ENCODE measurements around the gene PHTF2. TPM values are rescaled to one million over a fixed set of nuclear protein-coding genes. Genes with fewer than 3 reads are reported as not detected.

The PHTF2 gene
- polyA plus RNA-seq, 3 donors: 10.1 to 34.3 (median 10.3) TPM

DNA sequence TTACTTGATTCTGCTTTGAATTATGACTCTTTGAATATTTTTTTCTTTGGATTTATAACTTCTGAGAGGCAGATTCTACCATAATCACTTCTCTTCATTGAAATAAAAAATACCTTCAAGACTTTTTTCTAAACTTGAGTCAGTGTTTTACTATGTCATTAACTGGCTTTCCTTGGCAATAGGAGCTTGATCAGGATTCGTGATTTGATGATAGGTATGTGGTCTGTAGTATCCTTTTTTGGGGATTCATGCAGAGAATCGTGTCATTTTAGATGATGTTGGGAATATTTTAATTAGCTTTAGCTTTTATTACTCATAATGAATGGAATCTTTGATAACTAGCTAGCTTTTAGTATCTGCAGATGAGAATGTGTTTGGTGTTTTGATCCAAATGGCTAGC, 83.3 kb downstream of the PHTF2 start:
- no peak overlapping the region for H3K4me3 Mint-ChIP-seq
- TF ChIP-seq, protein P1, sequence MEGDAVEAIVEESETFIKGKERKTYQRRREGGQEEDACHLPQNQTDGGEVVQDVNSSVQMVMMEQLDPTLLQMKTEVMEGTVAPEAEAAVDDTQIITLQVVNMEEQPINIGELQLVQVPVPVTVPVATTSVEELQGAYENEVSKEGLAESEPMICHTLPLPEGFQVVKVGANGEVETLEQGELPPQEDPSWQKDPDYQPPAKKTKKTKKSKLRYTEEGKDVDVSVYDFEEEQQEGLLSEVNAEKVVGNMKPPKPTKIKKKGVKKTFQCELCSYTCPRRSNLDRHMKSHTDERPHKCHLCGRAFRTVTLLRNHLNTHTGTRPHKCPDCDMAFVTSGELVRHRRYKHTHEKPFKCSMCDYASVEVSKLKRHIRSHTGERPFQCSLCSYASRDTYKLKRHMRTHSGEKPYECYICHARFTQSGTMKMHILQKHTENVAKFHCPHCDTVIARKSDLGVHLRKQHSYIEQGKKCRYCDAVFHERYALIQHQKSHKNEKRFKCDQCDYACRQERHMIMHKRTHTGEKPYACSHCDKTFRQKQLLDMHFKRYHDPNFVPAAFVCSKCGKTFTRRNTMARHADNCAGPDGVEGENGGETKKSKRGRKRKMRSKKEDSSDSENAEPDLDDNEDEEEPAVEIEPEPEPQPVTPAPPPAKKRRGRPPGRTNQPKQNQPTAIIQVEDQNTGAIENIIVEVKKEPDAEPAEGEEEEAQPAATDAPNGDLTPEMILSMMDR (IDR thresholded peaks at IDR 0.05): no peak
- peaks cover 8% of the 10 kb centered on the region for H3K79me2 ChIP-seq (ENCODE audit: insufficient read depth, low read length)

DNA sequence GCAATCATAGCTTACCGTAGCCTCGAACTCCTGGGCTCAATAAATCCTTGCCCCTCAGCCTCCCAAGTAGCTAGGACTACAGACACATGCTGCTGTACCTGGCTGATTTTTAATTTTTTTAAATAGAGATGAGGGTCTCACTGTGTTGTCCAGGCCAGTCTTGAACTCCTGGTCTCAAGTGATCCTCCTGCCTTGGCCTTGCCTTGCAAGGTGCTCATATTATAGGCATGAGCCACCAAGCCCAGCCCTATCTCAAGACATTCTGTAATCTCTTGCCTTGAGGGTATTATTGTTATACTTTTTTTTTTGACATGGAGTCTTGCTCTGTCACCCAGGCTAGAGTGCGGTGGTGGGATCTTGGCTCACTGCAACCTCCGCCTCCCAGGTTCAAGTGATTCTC, 86.6 kb downstream of the PHTF2 start:
- H2AFZ ChIP-seq (ENCODE audit: insufficient read depth, low read depth, low read length, poor library complexity, severe bottlenecking): no peak overlapping the region
- no peak for DNase-seq
- no peaks in the 10 kb centered on the region for H3K27me3 ChIP-seq (ENCODE audit: control insufficient read depth in 2 of 2, insufficient read depth in 2 of 2, low read length in 2 of 2)
- H3K27ac ChIP-seq (ENCODE audit: low read depth in 1 of 2, low read length in 2 of 2): no peak overlapping the region
- no peaks in the 10 kb centered on the region for H3K79me2 ChIP-seq (ENCODE audit: insufficient read depth, low read length)
- Mint-ChIP-seq H3K36me3 (peaks cover 8 to 17% of the 10 kb centered on the region in 2 donors), H3K4me3 (no peak overlapping the region), H3K27ac (no peak overlapping the region), H3K27me3 (ENCODE audit: low read depth in 3 of 3) (no peaks in the 10 kb centered on the region), H3K9me3 (peaks cover 0 to 3% (median 0%) of the 10 kb centered on the region in 7 donors), H3K4me1 (no peaks in the 10 kb centered on the region)
- no peak overlapping the region for H3K9ac ChIP-seq (ENCODE audit: insufficient read depth, low read length, poor library complexity, severe bottlenecking)
- peaks cover 7% of the 10 kb centered on the region for H4K20me1 ChIP-seq (ENCODE audit: insufficient read depth, low read length)
- peaks cover 0 to 4% of the 10 kb centered on the region in 2 donors for H3K36me3 ChIP-seq (replicated peaks in 1 of 2; ENCODE audit: control insufficient read depth in 1 of 2, insufficient read depth in 2 of 2, low read length in 2 of 2)
- H3K4me3 ChIP-seq (replicated peaks in 1 of 3; ENCODE audit: low read depth in 2 of 3, low read length in 3 of 3): no peak overlapping the region
- no peaks in the 10 kb centered on the region for H3K4me1 ChIP-seq (ENCODE audit: control insufficient read depth in 1 of 2, insufficient read depth in 2 of 2, low read length in 2 of 2)
- intact Hi-C loops (cut with micrococcal nuclease): no loop called here
- no CpG with 5 or more reads among the region's 4 CpGs for WGBS (ENCODE audit: insufficient coverage)
- H3K9me3 ChIP-seq (replicated peaks in 1 of 2; ENCODE audit: control insufficient read depth in 1 of 2, insufficient read depth in 1 of 2, low read length in 2 of 2): no peaks in the 10 kb centered on the region
- no peak overlapping the region for H3K4me2 ChIP-seq (replicated peaks; ENCODE audit: extremely low read depth, low read length, poor library complexity, severe bottlenecking)
- TF ChIP-seq, protein P1 (IDR thresholded peaks at IDR 0.05): no peak

More for the DNA sequence above, 83.3 kb downstream of the PHTF2 start:
- H3K27ac Mint-ChIP-seq: no peak overlapping the region
- H3K9ac ChIP-seq (ENCODE audit: insufficient read depth, low read length, poor library complexity, severe bottlenecking): no peak overlapping the region
- peaks cover 0 to 3% (median 0%) of the 10 kb centered on the region in 7 donors for H3K9me3 Mint-ChIP-seq
- 100% methylated on average over 1 of the region's 2 CpGs for WGBS (ENCODE audit: insufficient coverage)
- no peaks in the 10 kb centered on the region for H3K4me1 ChIP-seq (ENCODE audit: control insufficient read depth in 1 of 2, insufficient read depth in 2 of 2, low read length in 2 of 2)
- no peaks in the 10 kb centered on the region for H3K4me1 Mint-ChIP-seq
- no peaks in the 10 kb centered on the region for H3K9me3 ChIP-seq (replicated peaks in 1 of 2; ENCODE audit: control insufficient read depth in 1 of 2, insufficient read depth in 1 of 2, low read length in 2 of 2)
- H3K4me2 ChIP-seq (replicated peaks; ENCODE audit: extremely low read depth, low read length, poor library complexity, severe bottlenecking): no peak overlapping the region
- no peaks in the 10 kb centered on the region for H3K27me3 Mint-ChIP-seq (ENCODE audit: low read depth in 3 of 3)
- H3K36me3 ChIP-seq (replicated peaks in 1 of 2; ENCODE audit: control insufficient read depth in 1 of 2, insufficient read depth in 2 of 2, low read length in 2 of 2): peaks cover 0 to 4% of the 10 kb centered on the region in 2 donors
- H3K27me3 ChIP-seq (ENCODE audit: control insufficient read depth in 2 of 2, insufficient read depth in 2 of 2, low read length in 2 of 2): no peaks in the 10 kb centered on the region
- DNase-seq: no peak
- no peak overlapping the region for H3K27ac ChIP-seq (ENCODE audit: low read depth in 1 of 2, low read length in 2 of 2)
- peaks cover 11% of the 10 kb centered on the region for H4K20me1 ChIP-seq (ENCODE audit: insufficient read depth, low read length)
- intact Hi-C loops (cut with micrococcal nuclease): no loop called here
- no peak overlapping the region for H2AFZ ChIP-seq (ENCODE audit: insufficient read depth, low read depth, low read length, poor library complexity, severe bottlenecking)
- H3K4me3 ChIP-seq (replicated peaks in 1 of 3; ENCODE audit: low read depth in 2 of 3, low read length in 3 of 3): no peak overlapping the region
- H3K36me3 Mint-ChIP-seq: peaks cover 12 to 15% of the 10 kb centered on the region in 2 donors

Data from CD14-positive monocyte (primary cell).